Vagina (tissue), 2 donors: ENCODE results near the gene PRC1.

Experiments
- POLR2A ChIP-seq, 2 donors: fragments of 450-650 bp; IDR thresholded peaks; one replicate each; pipeline ENCODE4 v1.6.1; 2017; ENCODE audit warnings: antibody characterized with exemption in 2 of 2, mild to moderate bottlenecking in 2 of 2, moderate library complexity in 2 of 2
- POLR2AphosphoS5 ChIP-seq, 2 donors: sonication (generic); formaldehyde crosslinking; IDR thresholded peaks; one replicate each; pipeline ENCODE4 v1.9.0; 2017; ENCODE audit warnings: antibody characterized with exemption in 2 of 2, mild to moderate bottlenecking in 2 of 2, low read depth in 1 of 2; ENCODE audit not compliant: insufficient read depth in 1 of 2
- TF ChIP-seq, protein P1 (sequence below), 3 experiments: fragments of 450-650 bp in 2 of 3; fragments of 200-600 bp in 1 of 3; sonication (generic) in 1 of 3; IDR thresholded peaks; one replicate each; pipeline ENCODE4 v1.5.1; 2017 to 2019; ENCODE audit warnings: antibody characterized with exemption in 3 of 3, mild to moderate bottlenecking in 2 of 3, moderate library complexity in 2 of 3

DNA sequence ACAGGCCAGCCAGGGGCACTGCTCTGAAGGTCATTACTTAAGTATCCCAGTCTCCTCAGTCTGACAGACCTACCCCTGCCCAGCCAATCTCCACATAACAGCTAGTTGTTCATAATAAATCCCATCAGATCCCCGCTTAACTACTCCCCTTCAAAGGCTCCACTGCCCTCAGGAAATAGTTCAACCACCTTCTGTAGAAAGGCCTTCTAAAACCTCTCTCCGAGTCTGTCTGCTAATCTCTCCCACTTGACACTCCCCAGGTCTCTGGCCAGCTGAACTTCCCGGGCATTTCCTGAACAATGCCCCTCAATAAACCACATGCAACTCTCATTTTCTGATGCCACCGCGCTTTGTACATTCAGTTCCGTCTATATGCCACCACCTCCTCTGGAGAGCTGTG lies 6.0 kb downstream of the PRC1 start:
- TF ChIP-seq, protein P1, sequence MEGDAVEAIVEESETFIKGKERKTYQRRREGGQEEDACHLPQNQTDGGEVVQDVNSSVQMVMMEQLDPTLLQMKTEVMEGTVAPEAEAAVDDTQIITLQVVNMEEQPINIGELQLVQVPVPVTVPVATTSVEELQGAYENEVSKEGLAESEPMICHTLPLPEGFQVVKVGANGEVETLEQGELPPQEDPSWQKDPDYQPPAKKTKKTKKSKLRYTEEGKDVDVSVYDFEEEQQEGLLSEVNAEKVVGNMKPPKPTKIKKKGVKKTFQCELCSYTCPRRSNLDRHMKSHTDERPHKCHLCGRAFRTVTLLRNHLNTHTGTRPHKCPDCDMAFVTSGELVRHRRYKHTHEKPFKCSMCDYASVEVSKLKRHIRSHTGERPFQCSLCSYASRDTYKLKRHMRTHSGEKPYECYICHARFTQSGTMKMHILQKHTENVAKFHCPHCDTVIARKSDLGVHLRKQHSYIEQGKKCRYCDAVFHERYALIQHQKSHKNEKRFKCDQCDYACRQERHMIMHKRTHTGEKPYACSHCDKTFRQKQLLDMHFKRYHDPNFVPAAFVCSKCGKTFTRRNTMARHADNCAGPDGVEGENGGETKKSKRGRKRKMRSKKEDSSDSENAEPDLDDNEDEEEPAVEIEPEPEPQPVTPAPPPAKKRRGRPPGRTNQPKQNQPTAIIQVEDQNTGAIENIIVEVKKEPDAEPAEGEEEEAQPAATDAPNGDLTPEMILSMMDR (IDR thresholded peaks at IDR 0.05): no peak
- TF ChIP-seq POLR2A (IDR thresholded peaks at IDR 0.05) (no peak), POLR2AphosphoS5 (IDR thresholded peaks at IDR 0.05; ENCODE audit: insufficient read depth in 1 of 2, low read depth in 1 of 2) (no peak)
